GM21576 (cell line): ENCODE data around the gene C3orf22.

Experiments used
- ATAC-seq: cut with Tn5 transposase; IDR thresholded peaks from one replicate; pipeline ENCODE4 v1.9.1; 2021; ENCODE audit warnings: mild to moderate bottlenecking, moderate library complexity; ENCODE audit not compliant: unreplicated experiment

Gene C3orf22

DNA sequence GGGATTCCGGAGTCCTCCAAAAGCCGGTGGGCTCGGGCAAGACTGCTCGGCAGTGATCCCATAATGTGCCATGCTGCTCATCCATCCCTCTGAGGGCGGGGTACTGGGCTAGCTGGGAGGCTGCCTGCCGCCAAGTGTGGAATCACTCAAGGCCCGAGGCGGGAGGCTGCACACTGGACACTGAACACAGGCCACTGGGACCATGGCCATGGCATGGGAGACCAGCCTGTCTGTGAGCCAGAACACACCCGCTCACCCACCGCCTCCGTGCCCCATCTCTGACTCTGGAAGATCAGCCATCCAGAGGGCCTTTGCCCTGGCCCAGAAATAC lies 1.4 kb downstream of the C3orf22 start:
- no peak for ATAC-seq

DNA sequence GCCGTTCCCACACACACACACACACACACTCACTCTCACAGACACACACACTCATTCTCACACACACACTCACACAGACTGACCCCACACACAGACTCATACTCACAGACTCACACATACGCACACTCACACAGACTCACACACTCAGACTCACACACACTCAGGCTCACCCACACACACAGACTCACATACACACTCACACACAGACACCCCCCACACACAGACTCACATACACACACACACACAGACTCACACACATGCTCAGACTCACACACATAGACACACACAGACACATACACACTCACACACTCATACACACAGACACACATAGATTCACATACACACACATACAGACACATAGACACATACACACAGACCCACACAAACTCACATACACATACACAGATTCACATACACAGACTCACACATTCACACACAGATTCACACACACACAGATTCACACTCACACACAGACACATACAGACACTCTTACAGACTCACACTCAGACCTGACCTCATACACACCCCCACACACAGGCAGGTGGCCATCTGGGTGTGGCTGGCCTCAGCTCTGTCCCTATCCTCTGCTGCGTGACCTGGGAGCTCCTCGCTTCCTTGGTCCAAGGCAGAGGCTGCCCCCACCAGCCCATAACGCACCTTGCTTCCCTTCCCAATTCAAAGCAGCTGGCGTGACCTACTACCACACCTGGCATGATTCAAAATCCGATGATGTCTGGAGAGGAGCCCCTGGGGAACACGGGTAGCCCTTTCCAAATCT lies 1.9 kb downstream of the C3orf22 start:
- ATAC-seq, result no peak

DNA sequence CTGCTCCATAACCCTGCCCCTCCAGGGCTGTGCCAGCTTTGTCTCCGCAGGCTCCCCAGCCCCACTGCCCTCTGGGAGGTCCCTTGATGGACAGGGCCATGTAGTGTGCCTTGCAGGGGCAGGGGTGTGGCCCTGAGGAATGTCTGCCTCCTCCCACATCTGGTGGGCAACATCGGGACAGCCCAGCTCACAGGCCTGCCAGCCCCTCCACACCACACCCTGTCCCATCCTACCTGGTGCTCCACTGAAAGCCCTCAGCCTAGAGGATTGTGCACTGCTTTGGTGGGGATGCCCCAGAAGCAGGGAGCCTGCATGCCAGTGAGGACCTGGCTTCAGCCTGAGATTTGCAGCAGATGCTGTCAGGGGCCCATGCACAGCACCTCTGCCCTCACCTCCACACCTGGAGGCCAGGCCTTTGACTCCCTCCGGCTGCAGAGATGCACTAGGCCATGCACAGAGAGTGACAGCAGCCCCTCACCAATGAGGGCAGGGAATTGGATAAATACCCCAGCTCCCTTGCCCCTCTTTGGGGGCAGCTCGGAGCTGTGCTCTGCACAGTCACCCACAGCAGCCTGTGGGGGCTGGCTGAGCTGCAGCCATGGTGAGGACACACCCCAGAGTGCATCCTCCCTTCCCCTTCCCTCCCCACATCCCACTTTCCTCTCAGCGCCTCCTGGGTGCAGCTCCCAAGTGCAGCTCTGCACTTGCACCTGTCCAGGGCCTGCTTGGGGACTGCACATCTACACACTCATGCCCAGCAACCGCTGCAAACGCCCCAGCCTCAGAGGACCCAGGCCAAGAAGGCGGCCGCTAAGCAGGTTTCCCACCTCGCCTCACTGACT lies 2.7 kb downstream of the C3orf22 start:
- no peak for ATAC-seq

DNA sequence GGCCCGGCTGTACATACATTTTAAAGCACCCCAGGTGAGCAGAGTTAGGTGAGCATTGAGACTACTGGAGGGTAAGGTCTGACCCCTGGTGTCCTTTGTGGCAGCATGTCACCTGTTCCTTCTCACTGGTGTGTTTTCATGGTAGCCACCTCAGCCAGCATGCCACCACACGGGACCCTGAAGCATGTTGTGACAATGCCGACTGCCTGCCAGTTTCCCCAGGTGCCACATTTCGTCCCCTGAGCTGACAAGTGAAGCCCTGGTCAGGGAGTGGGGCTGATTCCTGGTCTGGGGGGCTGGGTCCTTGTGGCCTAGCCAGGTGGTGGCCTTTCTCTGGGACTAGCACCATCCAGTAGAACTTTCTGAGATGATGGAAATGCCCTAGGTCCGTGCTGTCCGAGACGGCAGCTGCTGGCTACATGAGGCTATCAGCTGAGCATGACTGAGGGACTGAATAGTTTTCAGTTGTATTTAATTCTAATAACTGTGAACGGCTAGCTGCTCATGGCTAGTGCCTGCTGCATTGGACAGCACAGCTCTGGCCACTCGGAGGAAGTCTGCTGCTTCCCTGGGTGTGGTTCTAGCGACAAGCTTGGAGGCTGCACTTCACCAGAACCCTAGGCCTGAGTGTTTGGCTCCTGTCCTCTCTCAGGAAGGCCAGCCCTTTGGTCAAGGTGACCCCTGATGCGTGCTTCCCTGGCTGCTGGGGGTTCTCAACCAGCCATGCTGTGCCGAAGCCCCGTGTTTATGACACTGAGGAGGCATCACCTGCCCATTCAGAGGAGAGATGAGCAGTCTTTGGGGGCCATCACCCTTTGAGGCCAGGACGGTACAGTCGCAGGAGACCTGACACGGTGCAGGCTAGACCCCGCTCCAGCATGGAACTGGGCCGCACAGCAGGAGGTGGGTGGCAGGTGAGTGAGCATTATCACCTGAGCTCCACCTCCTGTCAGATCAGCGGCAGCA lies 3.9 kb downstream of the C3orf22 start:
- no peak for ATAC-seq

DNA sequence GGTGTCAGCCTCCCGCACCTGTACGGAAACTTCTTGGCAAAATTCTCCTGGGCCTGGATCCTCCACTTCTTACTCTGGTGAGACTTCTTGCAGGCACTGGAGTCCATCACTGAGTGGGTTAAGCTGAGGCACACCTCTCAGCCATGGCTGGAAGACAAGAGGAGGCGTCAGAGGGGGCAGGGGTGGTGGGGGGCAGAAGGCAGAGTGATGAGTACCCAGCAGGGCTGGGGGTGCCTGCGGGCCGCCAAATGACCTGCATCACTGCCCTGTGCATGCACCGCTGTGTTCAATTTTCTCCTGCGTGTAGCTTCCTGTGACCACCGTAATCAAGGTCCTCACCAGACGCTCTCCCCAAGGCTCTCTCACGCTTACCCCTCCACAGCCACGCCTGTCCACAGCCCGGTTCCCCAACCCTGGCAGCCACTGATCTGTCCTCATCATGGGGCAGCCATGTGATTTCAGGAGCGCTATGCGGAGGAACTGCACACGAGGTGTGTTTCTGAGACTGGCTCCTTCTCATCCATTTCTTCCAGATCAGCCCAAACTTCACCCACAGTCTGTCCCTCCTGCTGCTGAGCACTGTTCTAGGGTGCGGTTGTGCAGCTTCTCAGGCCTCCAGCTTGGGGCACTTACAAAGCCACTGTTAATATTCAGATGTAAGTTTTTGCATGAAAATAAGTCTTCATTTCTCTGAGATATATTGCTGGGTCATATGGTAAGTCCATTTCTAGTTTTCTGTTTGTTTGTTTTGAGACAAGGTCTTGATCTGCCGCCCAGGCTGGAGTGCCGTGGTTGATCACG lies 5.2 kb downstream of the C3orf22 start:
- ATAC-seq, result no peak

DNA sequence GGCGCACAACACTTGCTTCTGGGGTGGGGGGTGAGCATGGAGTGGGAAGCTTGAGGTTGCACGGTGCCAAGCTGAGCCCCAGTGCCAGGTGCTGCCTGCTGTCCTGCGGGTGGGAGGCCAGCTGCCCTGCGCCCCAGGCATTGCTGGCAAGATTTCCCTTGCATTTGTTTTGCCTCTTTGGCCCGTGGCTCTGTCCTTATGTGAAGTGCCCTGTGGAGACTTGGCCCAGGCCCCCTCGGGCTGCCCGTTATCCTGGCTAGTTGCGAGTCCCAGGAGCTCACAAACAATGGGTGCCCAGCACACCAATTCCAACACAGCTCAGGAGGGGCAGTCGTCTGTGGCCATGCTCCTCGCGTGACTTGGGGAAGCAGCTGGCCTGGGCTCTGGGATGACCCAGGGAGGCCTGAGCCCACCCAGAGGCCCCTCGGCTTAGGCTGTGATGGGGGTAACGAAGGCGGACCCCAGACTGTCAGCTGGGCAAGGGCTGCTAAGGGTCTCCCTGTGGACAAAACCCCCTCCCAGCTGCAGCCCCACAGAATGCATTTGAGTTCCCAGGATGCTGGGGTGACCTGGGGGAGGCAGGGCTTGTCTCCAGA lies 5.9 kb downstream of the C3orf22 start:
- ATAC-seq, result no peak

DNA sequence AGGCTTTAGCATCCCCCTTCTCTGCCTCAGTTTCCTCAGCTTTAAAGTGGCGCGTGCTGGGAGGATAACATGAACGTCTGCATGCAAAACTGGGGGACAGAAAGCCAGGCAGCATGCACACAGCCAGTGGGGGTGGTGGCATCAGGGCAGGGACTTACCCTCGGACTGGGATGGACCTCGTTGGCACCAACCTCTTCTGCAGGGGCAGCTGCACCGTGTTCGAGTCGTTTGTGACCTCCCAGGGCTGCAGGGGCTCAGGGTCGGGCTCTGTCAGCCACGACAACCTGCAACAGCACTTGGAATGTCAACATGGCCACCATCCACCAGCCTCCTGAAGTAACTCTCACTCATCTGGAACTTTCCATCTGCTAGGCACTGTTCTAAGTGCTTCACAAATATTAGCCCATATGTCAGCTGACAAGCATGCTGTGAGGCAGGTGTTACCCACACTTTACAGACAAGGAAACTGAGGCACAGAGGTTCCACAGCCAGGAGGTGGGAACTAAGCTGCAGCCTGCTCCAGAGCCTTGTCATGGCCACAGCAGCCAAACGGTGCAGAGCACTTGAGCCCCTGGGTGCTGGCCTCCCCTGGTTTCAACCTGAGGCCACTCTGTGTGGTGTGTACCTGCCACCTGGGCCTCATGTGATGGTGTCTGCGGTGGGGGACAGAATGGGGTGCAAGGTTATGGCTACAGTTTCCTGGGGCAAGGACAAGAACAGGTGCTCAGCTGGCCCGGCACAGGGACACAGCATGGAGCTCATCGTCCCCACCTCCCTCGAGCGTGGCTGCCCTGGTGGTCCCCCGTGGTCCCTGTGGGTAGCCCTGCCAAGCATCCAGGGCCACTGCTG lies 6.7 kb downstream of the C3orf22 start:
- no peak for ATAC-seq

DNA sequence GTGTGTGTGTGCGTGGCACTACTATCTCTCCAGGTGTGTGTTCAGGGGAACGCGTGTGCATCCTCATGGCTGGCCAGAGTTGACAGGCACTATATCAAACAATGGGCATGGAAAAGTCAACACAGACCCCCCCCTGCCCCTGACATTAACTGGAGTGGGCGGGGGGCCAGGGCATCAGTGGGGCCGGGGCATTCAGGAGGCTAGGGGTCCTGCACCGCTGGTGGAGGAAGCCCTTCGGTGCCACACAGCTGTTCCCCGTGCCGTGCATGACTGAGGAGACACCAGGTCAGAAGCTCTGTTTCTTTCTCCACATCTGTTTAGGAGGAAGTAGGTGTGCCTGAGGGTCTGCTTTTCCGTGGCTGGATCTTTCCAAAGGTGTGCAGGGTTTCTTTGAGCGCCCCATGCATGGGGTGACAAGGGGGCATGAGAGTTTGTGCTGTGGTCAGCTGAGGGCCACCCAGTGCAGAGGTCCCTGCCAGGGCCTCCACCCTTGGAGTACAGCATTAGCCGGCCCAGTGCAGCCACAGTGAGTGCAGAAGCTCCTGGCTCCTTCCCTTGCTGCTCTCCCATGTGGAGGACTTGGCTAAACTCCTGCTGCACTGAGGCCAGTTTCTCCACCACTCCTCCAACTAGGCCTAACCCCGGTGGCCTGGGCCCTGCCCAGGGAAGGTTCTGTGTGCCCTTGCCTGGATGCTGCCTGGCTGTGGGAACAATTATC lies 7.5 kb downstream of the C3orf22 start:
- no peak for ATAC-seq

DNA sequence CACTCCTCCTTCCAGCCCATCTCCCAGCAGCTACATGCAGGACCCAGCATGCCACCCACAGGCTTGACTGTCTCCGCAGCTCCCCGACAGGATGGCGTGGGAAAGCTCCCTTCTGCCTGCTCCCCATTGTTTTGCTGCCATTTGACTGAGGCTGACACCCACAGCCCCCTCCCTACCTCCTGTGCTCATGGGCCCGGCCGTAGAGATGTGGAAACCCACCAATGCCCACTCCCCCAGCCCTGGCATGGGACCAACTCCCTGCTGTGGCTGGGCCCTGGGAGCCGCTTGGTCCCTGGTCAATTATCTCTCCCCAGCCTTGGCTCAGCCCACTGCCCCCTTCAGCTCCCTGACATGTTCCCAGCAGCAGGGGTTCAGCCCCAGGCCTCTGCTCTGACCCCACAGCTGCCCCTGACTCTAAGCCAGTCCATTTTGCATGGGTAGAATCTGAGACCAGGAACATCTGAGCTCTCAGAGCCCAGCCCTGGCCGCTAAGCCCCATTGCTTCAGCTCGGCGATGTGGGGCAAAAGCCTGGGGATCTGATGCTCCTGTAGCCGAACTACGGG lies 8.2 kb downstream of the C3orf22 start:
- ATAC-seq, result no peak

DNA sequence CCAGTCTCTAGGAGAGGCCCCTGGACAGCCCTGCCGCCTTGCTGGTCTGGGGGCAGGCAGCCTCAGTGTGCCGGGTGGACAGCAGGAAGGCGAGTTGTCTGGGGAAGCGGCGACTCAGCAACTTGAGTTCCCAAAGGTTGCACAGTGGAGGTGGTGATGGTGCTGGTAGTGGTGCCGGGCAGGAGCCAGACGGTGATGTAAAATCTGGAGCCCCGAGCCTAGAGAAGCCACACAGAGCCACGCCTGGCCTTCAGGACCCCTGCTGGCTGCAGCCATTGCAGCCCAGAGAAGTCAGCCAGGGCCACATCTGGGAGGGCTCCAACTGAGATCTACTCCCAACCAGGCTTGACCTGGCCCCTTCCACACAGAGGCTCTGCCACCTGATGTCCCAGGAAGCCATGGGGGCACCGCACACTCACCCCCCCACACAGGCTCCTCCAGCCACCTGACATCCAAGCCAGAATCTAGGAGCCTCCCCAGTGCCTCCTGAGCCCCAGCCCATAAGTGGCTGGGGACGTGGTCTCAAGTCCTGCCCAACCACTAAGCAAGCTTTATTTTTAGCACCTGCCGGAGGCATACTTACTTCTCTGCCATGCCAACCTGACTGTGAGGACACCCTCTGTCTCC lies 8.8 kb downstream of the C3orf22 start:
- ATAC-seq, result no peak

DNA sequence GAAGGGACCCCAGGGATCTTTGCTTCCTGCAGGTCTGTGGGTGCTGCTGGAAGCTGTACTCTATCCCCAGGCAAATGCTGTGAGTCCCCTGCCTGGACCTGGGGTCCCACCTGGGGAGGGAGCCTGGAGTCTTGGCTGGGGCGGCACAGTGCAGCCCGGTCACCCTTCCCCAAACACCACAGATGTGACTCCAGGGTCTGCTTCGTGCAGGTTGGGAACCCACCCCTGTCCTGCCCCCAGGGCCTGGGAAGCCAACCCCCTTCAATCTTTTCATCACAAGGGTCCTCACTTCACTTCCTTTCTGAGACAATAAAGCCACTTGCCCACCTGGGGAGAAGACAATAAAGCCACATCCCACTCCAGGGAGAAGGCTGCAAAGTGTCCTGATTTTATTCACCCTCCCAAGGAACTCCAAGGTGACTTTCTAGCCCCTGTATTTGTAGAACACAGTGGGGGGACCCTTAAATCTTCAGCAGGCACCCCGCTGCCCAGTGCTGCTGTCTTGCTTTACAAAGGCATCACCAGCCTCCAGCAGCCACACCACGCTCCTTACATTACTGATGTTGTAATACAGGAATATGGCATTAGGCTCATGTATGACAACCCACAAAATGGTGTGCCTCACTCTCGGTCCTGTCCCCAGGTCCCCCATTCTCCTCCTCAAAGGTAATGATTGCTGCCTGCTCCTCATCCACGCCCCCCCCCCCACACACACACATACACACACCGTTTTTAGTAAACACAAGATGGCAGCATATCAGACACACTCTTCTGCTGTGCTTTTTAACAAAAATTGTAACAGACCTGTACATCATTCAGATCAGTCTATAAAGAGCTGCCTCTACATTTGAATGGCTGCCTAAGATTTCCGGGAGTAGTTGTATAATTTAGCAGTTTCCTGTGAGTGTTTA lies 9.9 kb downstream of the C3orf22 start:
- no peak for ATAC-seq

DNA sequence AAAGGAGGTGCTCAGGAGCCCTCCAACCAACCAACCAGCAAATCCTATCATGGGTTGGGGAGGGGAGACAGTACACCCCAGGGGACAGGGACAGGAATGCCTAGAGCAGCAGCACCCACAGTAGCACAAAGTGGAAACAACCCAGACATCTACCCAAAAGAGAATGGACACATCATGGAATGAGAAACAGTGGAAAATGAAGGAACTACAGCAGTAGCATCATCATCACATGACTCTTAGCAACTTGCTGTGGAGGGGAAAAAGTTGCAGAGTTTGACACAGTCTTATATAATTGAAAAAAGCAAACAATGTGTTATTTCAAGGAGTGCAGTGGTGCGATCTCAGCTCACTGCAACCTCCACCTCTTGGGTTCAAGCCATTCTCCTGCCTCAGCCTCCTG lies 11.0 kb downstream of the C3orf22 start:
- ATAC-seq, result no peak

DNA sequence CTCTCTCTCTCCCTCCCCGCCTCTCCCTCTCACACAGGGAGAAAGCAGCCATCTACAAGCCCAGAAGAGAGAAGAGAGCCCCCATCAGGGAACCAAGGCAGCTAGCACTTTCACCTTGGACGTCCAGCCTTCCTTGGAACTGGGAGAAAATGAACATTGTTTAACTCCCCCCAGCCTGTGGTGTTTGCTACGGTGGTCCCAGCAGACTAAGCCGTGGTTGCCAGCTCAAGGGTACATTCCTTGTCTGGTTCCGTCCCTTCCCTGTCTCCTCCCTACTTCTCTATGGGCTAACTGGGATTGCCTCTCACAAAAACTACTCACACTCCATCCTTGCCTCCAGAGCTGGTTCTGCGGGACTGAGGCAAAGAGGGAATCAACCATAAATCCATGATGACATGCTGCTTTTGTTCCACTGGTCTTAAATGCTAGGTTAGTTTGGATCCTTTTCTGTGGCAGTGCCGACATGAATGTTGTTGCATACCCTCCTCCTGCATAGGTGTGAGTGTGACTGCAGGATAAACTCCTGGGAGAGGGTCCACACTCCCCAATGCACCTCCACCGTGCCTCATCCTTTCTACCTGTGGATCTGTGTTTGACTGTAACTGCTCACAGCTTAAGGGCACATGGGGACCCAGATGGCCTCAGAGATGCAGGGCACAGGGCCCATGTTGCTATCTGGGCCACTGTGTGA lies 12.0 kb downstream of the C3orf22 start:
- ATAC-seq, result no peak

DNA sequence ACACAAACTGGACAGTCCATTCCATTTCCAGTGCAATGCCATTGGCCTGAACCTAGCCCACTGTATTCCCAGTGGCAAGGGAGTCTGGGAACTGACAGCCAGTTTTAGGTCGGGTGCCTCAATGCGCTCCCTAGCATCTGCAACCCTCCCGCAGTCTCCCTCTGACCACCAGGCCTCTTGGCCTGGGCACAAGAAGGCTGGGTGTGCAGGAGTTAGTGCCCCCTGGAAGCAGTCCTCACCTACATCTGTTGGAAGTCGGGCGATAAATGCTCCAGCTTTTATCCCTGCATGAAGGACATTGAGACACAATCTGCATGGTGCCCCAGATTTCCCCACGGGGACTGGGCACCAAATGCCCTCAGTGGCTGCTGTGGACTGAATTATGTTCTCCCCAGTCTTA lies 12.7 kb downstream of the C3orf22 start:
- no peak for ATAC-seq

DNA sequence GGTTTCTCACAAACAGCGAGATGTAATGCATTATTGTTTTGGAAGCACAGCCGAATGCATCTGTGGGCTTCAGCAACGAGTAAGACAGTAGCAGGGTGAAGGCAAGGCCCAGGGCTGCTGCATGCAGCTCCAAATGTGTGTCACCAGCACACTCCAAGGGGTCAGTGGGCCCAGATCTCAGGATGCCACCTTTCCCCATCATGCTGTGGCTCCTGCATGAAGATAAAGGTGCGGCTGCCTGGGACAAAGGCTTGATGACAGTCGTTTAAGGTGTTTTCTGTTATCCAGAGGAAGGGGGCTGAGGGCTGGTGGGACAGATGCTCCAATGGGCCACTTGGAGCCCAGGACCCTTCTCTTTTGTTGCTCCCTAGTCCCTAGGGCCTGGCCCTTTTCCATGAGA lies 13.2 kb downstream of the C3orf22 start:
- no peak for ATAC-seq
